HT-29 (cell line): ENCODE data around the gene CCDC61. TPM values are rescaled to one million over a fixed set of nuclear protein-coding genes. Genes with fewer than 3 reads are reported as not detected.

ENCODE experiments used
- DNase-seq: peaks from one replicate; pipeline ENCODE4 v3.0.0-alpha.2; 2015; ENCODE audit warnings: low spot score
- small RNA-seq: library from RNA; depleted of rRNA; stranded (forward); fragments of <200 nt; gene quantifications from one replicate; pipeline ENCODE3, GENCODE V24; 2014
- total RNA-seq: library from RNA; depleted of rRNA; stranded (reverse); fragments of >200 nt; shearing (Covaris generic); gene quantifications from 2 replicates; pipeline ENCODE4 v1.2.3, GENCODE V29; 2014; rRNA removed

Gene CCDC61
- total RNA-seq, 1 experiment from 2014 or later = 24.4 TPM

- no peak for DNase-seq
Observed at GRCh38 chr19:46040125-46040524, 44.9 kb downstream of the CCDC61 start.

GRCh38 chr19:46040952-46041500 lies 45.8 kb downstream of the CCDC61 start, which contains the start of gene IGFL4:
TSS of gene IGFL4 (minus strand) at chr19:46041002. CDS start at chr19:46040962, 40 bp downstream.
- DNase-seq = peak; percentile 97

- DNase-seq = peak; percentile 82
Observed at GRCh38 chr19:46042252-46042883, 47.1 kb downstream of the CCDC61 start.

- DNase-seq = no peak
Observed at GRCh38 chr19:46043519-46043918, 48.3 kb downstream of the CCDC61 start.

GRCh38 chr19:46049597-46049996 lies 54.3 kb downstream of the CCDC61 start:
- DNase-seq = no peak

- no peak for DNase-seq
Observed at GRCh38 chr19:46052896-46053295, 57.6 kb downstream of the CCDC61 start.

GRCh38 chr19:46056536-46056935 lies 61.3 kb downstream of the CCDC61 start:
- DNase-seq = peak; percentile 76

- no peak for DNase-seq
Observed at GRCh38 chr19:46058778-46059177, 63.5 kb downstream of the CCDC61 start.

- no peak for DNase-seq
Observed at GRCh38 chr19:46060012-46060411, 64.7 kb downstream of the CCDC61 start.

GRCh38 chr19:46063201-46063600 lies 67.9 kb downstream of the CCDC61 start:
- DNase-seq = no peak

- no peak for DNase-seq
Observed at GRCh38 chr19:46065486-46066071, 70.3 kb downstream of the CCDC61 start.

- DNase-seq = no peak
Observed at GRCh38 chr19:46066471-46066870, 71.2 kb downstream of the CCDC61 start.

GRCh38 chr19:46067691-46068090 lies 72.4 kb downstream of the CCDC61 start:
- DNase-seq = no peak

Small RNA genes within 50 kb of the gene (small RNA-seq; reads per million reads assigned to genes)
- 23.2 reads per million, percentile 92 among the genes with 10 or more reads in this experiment for gene MIR769

Other genes with a start within 250 kb of the CCDC61 start
- 26.8 and 28.6 TPM in 2 replicates for gene SIX5, start 226.2 kb upstream of the CCDC61 start, total RNA-seq
- gene DMPK, start 213.0 kb upstream of the CCDC61 start, total RNA-seq = 31.1 and 45.7 TPM in 2 replicates
- gene DMWD, start 202.6 kb upstream of the CCDC61 start, total RNA-seq = 102 and 108 TPM in 2 replicates
- gene RSPH6A, start 180.2 kb upstream of the CCDC61 start, total RNA-seq = not detected in 2 replicates
- gene SYMPK, start 132.3 kb upstream of the CCDC61 start, total RNA-seq = 114 and 117 TPM in 2 replicates
- 6.1 and 10.7 TPM in 2 replicates for gene FOXA3, start 131.1 kb upstream of the CCDC61 start, total RNA-seq
- gene IRF2BP1, start 109.3 kb upstream of the CCDC61 start, total RNA-seq = 119 and 125 TPM in 2 replicates
- 8.5 and 10.2 TPM in 2 replicates for gene MYPOP, start 92.9 kb upstream of the CCDC61 start, total RNA-seq
- not detected in 2 replicates for gene NANOS2, start 80.7 kb upstream of the CCDC61 start, total RNA-seq
- gene NOVA2, start 21.6 kb upstream of the CCDC61 start, total RNA-seq = not detected in 2 replicates
- not detected in 2 replicates for gene PGLYRP1, start 27.6 kb downstream of the CCDC61 start, total RNA-seq
- 4.2 and 6.8 TPM in 2 replicates for gene IGFL4, start 45.5 kb downstream of the CCDC61 start, total RNA-seq
- gene IGFL3, start 129.2 kb downstream of the CCDC61 start, total RNA-seq = not detected in 2 replicates
- 1.1 and 1.6 TPM in 2 replicates for gene IGFL2, start 152.8 kb downstream of the CCDC61 start, total RNA-seq
- gene IGFL1, start 234.3 kb downstream of the CCDC61 start, total RNA-seq = not detected in 2 replicates